ENCODE data around the gene AP3B2. TPM values are rescaled to one million over a fixed set of nuclear protein-coding genes. Genes with fewer than 3 reads are reported as not detected.
A peak's percentile ranks its signal among the peaks of the same experiment; 100 is the strongest.
"Not testable (repeated sequence)": the region's sequence is repeated elsewhere in the genome, so short reads cannot be mapped to it uniquely, and the experiment has no call there.

Gene AP3B2
- polyA plus RNA-seq, 4 donors, result 2.8 to 6.8 TPM; not detected in 2

GRCh38 chr15:82710208-82710555 is 507 bp upstream of the AP3B2 start:
- DNase-seq, result no peak
- peaks cover 0 to 7% (median 0%) of the 10 kb centered on the region in 3 donors for H3K4me1 ChIP-seq (ENCODE audit: control insufficient read depth in 3 of 3, insufficient read depth in 2 of 3, low read depth in 1 of 3, low read length in 2 of 3)
- no peak overlapping the region for H3K27ac ChIP-seq (ENCODE audit: low read depth in 1 of 3, low read length in 2 of 3)
- H3K4me3 ChIP-seq (ENCODE audit: low read depth in 1 of 3, low read length in 3 of 3), result peak overlapping the region; percentile 41 to 51 (median 46)
- FAIRE-seq, result no peak
- peaks cover 0 to 4% (median 2%) of the 10 kb centered on the region in 3 donors for H3K27me3 ChIP-seq (ENCODE audit: control insufficient read depth in 3 of 3, insufficient read depth in 3 of 3, low read length in 3 of 3)
- no peaks in the 10 kb centered on the region for H3K36me3 ChIP-seq (ENCODE audit: control insufficient read depth in 3 of 3, insufficient read depth in 2 of 3, low read depth in 1 of 3, low read length in 3 of 3)
- whole genome bisulfite sequencing, 3 donors, result 12 to 16% (median 15%) methylated on average over 13 to 14 of the region's 14 CpGs
- no peaks in the 10 kb centered on the region for H3K9me3 ChIP-seq (ENCODE audit: control insufficient read depth in 2 of 2, insufficient read depth in 1 of 2, low read depth in 1 of 2, low read length in 1 of 2)

GRCh38 chr15:82709081-82709420 is 624 bp downstream of the AP3B2 start:
- Histone ChIP-seq H3K4me3 (ENCODE audit: low read depth in 1 of 3, low read length in 3 of 3) (peak overlapping the region in 2 of 3 donors; percentile 33 to 51), H3K4me1 (ENCODE audit: control insufficient read depth in 3 of 3, insufficient read depth in 2 of 3, low read depth in 1 of 3, low read length in 2 of 3) (peaks cover 0 to 7% (median 0%) of the 10 kb centered on the region in 3 donors), H3K27ac (ENCODE audit: low read depth in 1 of 3, low read length in 2 of 3) (no peak overlapping the region), H3K27me3 (ENCODE audit: control insufficient read depth in 3 of 3, insufficient read depth in 3 of 3, low read length in 3 of 3) (peaks cover 0 to 4% (median 2%) of the 10 kb centered on the region in 3 donors), H3K36me3 (ENCODE audit: control insufficient read depth in 3 of 3, insufficient read depth in 2 of 3, low read depth in 1 of 3, low read length in 3 of 3) (no peaks in the 10 kb centered on the region), H3K9me3 (ENCODE audit: control insufficient read depth in 2 of 2, insufficient read depth in 1 of 2, low read depth in 1 of 2, low read length in 1 of 2) (no peaks in the 10 kb centered on the region)
- 0 to 4% (median 3%) methylated on average over 10 to 15 of the region's 15 CpGs for WGBS, 3 donors
- no peak for FAIRE-seq
- no peak for DNase-seq

- not testable (repeated sequence) for H3K27ac ChIP-seq (ENCODE audit: low read depth in 1 of 3, low read length in 2 of 3); H3K27me3 ChIP-seq (ENCODE audit: control insufficient read depth in 3 of 3, insufficient read depth in 3 of 3, low read length in 3 of 3); FAIRE-seq; H3K4me3 ChIP-seq (ENCODE audit: low read depth in 1 of 3, low read length in 3 of 3); H3K9me3 ChIP-seq (ENCODE audit: control insufficient read depth in 2 of 2, insufficient read depth in 1 of 2, low read depth in 1 of 2, low read length in 1 of 2); DNase-seq; H3K4me1 ChIP-seq (ENCODE audit: control insufficient read depth in 3 of 3, insufficient read depth in 2 of 3, low read depth in 1 of 3, low read length in 2 of 3); H3K36me3 ChIP-seq (ENCODE audit: control insufficient read depth in 3 of 3, insufficient read depth in 2 of 3, low read depth in 1 of 3, low read length in 3 of 3)
- WGBS, 3 donors, result 83 to 86% (median 86%) methylated on average over 8 of the region's 8 CpGs
Observed at GRCh38 chr15:82705856-82706255, 3.8 kb downstream of the AP3B2 start.

- 51 to 61% (median 59%) methylated on average over 10 to 11 of the region's 11 CpGs for WGBS, 3 donors
- Histone ChIP-seq H3K4me1 (ENCODE audit: control insufficient read depth in 3 of 3, insufficient read depth in 2 of 3, low read depth in 1 of 3, low read length in 2 of 3) (no peaks in the 10 kb centered on the region), H3K9me3 (ENCODE audit: control insufficient read depth in 2 of 2, insufficient read depth in 1 of 2, low read depth in 1 of 2, low read length in 1 of 2) (no peaks in the 10 kb centered on the region), H3K36me3 (ENCODE audit: control insufficient read depth in 3 of 3, insufficient read depth in 2 of 3, low read depth in 1 of 3, low read length in 3 of 3) (no peaks in the 10 kb centered on the region), H3K27me3 (ENCODE audit: control insufficient read depth in 3 of 3, insufficient read depth in 3 of 3, low read length in 3 of 3) (peaks cover 0 to 2% (median 0%) of the 10 kb centered on the region in 3 donors), H3K27ac (ENCODE audit: low read depth in 1 of 3, low read length in 2 of 3) (no peak overlapping the region), H3K4me3 (ENCODE audit: low read depth in 1 of 3, low read length in 3 of 3) (no peak overlapping the region)
- DNase-seq (no peak), FAIRE-seq (no peak)
Observed at GRCh38 chr15:82699726-82700125, 9.9 kb downstream of the AP3B2 start.

GRCh38 chr15:82698711-82699345 is 10.8 kb downstream of the AP3B2 start:
- no peaks in the 10 kb centered on the region for H3K36me3 ChIP-seq (ENCODE audit: control insufficient read depth in 3 of 3, insufficient read depth in 2 of 3, low read depth in 1 of 3, low read length in 3 of 3)
- H3K27ac ChIP-seq (ENCODE audit: low read depth in 1 of 3, low read length in 2 of 3), result no peak overlapping the region
- H3K4me3 ChIP-seq (ENCODE audit: low read depth in 1 of 3, low read length in 3 of 3), result no peak overlapping the region
- H3K9me3 ChIP-seq (ENCODE audit: control insufficient read depth in 2 of 2, insufficient read depth in 1 of 2, low read depth in 1 of 2, low read length in 1 of 2), result no peaks in the 10 kb centered on the region
- 73 to 79% (median 75%) methylated on average over 8 of the region's 8 CpGs for WGBS, 3 donors
- peaks cover 0 to 2% (median 0%) of the 10 kb centered on the region in 3 donors for H3K27me3 ChIP-seq (ENCODE audit: control insufficient read depth in 3 of 3, insufficient read depth in 3 of 3, low read length in 3 of 3)
- no peak for DNase-seq
- FAIRE-seq, result no peak
- no peaks in the 10 kb centered on the region for H3K4me1 ChIP-seq (ENCODE audit: control insufficient read depth in 3 of 3, insufficient read depth in 2 of 3, low read depth in 1 of 3, low read length in 2 of 3)

GRCh38 chr15:82697735-82698407 is 11.8 kb downstream of the AP3B2 start:
- Histone ChIP-seq H3K4me1 (ENCODE audit: control insufficient read depth in 3 of 3, insufficient read depth in 2 of 3, low read depth in 1 of 3, low read length in 2 of 3) (no peaks in the 10 kb centered on the region), H3K27ac (ENCODE audit: low read depth in 1 of 3, low read length in 2 of 3) (no peak overlapping the region), H3K36me3 (ENCODE audit: control insufficient read depth in 3 of 3, insufficient read depth in 2 of 3, low read depth in 1 of 3, low read length in 3 of 3) (no peaks in the 10 kb centered on the region), H3K4me3 (ENCODE audit: low read depth in 1 of 3, low read length in 3 of 3) (no peak overlapping the region), H3K27me3 (ENCODE audit: control insufficient read depth in 3 of 3, insufficient read depth in 3 of 3, low read length in 3 of 3) (peaks cover 0 to 2% (median 0%) of the 10 kb centered on the region in 3 donors), H3K9me3 (ENCODE audit: control insufficient read depth in 2 of 2, insufficient read depth in 1 of 2, low read depth in 1 of 2, low read length in 1 of 2) (no peaks in the 10 kb centered on the region)
- DNase-seq (no peak), FAIRE-seq (no peak)
- 84 to 90% (median 86%) methylated on average over 9 of the region's 9 CpGs for WGBS, 3 donors

- Histone ChIP-seq H3K27me3 (ENCODE audit: control insufficient read depth in 3 of 3, insufficient read depth in 3 of 3, low read length in 3 of 3) (peaks cover 0 to 2% (median 0%) of the 10 kb centered on the region in 3 donors), H3K4me3 (ENCODE audit: low read depth in 1 of 3, low read length in 3 of 3) (no peak overlapping the region), H3K27ac (ENCODE audit: low read depth in 1 of 3, low read length in 2 of 3) (no peak overlapping the region), H3K4me1 (ENCODE audit: control insufficient read depth in 3 of 3, insufficient read depth in 2 of 3, low read depth in 1 of 3, low read length in 2 of 3) (no peaks in the 10 kb centered on the region), H3K36me3 (ENCODE audit: control insufficient read depth in 3 of 3, insufficient read depth in 2 of 3, low read depth in 1 of 3, low read length in 3 of 3) (no peaks in the 10 kb centered on the region), H3K9me3 (ENCODE audit: control insufficient read depth in 2 of 2, insufficient read depth in 1 of 2, low read depth in 1 of 2, low read length in 1 of 2) (peaks cover 0 to 2% of the 10 kb centered on the region in 2 donors)
- no peak for DNase-seq
- no peak for FAIRE-seq
- 89 to 95% (median 93%) methylated on average over 23 of the region's 23 CpGs for WGBS, 3 donors
Observed at GRCh38 chr15:82692171-82692570, 17.5 kb downstream of the AP3B2 start.

GRCh38 chr15:82689147-82689546 is 20.5 kb downstream of the AP3B2 start:
- Histone ChIP-seq H3K4me1 (ENCODE audit: control insufficient read depth in 3 of 3, insufficient read depth in 2 of 3, low read depth in 1 of 3, low read length in 2 of 3) (no peaks in the 10 kb centered on the region), H3K9me3 (ENCODE audit: control insufficient read depth in 2 of 2, insufficient read depth in 1 of 2, low read depth in 1 of 2, low read length in 1 of 2) (peaks cover 0 to 2% of the 10 kb centered on the region in 2 donors), H3K4me3 (ENCODE audit: low read depth in 1 of 3, low read length in 3 of 3) (no peak overlapping the region), H3K27me3 (ENCODE audit: control insufficient read depth in 3 of 3, insufficient read depth in 3 of 3, low read length in 3 of 3) (peaks cover 0 to 2% (median 0%) of the 10 kb centered on the region in 3 donors), H3K36me3 (ENCODE audit: control insufficient read depth in 3 of 3, insufficient read depth in 2 of 3, low read depth in 1 of 3, low read length in 3 of 3) (no peaks in the 10 kb centered on the region), H3K27ac (ENCODE audit: low read depth in 1 of 3, low read length in 2 of 3) (no peak overlapping the region)
- FAIRE-seq (no peak), DNase-seq (no peak)
- 93 to 97% (median 94%) methylated on average over 8 of the region's 8 CpGs for WGBS, 3 donors
